DMS 273 (cell line): Measurements from ENCODE around the gene IL1RAP.

Experiments
- DNase-seq: peaks from one replicate; lab custom pipeline; 2025; ENCODE audit not compliant: unreplicated experiment; lab: John Stamatoyannopoulos, UW

Gene IL1RAP

GRCh38 chr3:190575437-190576185, 61.7 kb downstream of the IL1RAP start:
- no peak for DNase-seq

GRCh38 chr3:190577225-190577624, 63.3 kb downstream of the IL1RAP start:
- no peak for DNase-seq

- DNase-seq = no peak
Observed at GRCh38 chr3:190579514-190580137, 65.7 kb downstream of the IL1RAP start.

GRCh38 chr3:190580417-190580816, 66.5 kb downstream of the IL1RAP start:
- DNase-seq = no peak

GRCh38 chr3:190581041-190581541, 67.2 kb downstream of the IL1RAP start:
- DNase-seq = no peak

GRCh38 chr3:190582667-190583066, 68.8 kb downstream of the IL1RAP start:
- DNase-seq = no peak

GRCh38 chr3:190585805-190586630, 72.1 kb downstream of the IL1RAP start:
- no peak for DNase-seq

GRCh38 chr3:190586631-190587011, 72.7 kb downstream of the IL1RAP start:
- DNase-seq = no peak

GRCh38 chr3:190588570-190588969, 74.7 kb downstream of the IL1RAP start:
- no peak for DNase-seq

- DNase-seq = no peak
Observed at GRCh38 chr3:190589326-190589725, 75.4 kb downstream of the IL1RAP start.

GRCh38 chr3:190591080-190591479, 77.2 kb downstream of the IL1RAP start:
- DNase-seq = no peak

- DNase-seq = no peak
Observed at GRCh38 chr3:190593075-190593474, 79.2 kb downstream of the IL1RAP start.

- DNase-seq = no peak
Observed at GRCh38 chr3:190594171-190594570, 80.3 kb downstream of the IL1RAP start.

GRCh38 chr3:190595179-190595795, 81.4 kb downstream of the IL1RAP start:
- DNase-seq = peak; percentile 8

GRCh38 chr3:190595807-190596206, 81.9 kb downstream of the IL1RAP start:
- peak; percentile 54 for DNase-seq

GRCh38 chr3:190596349-190597285, 82.7 kb downstream of the IL1RAP start:
- peak; percentile 24 for DNase-seq

- no peak for DNase-seq
Observed at GRCh38 chr3:190597291-190597690, 83.4 kb downstream of the IL1RAP start.

GRCh38 chr3:190601622-190602021, 87.7 kb downstream of the IL1RAP start:
- DNase-seq = no peak

GRCh38 chr3:190605385-190605784, 91.5 kb downstream of the IL1RAP start:
- DNase-seq = no peak

GRCh38 chr3:190606596-190606995, 92.7 kb downstream of the IL1RAP start:
- no peak for DNase-seq
